Tibial nerve (tissue), 4 donors: Measurements from ENCODE around the gene SUFU. TPM values are rescaled to one million over a fixed set of nuclear protein-coding genes. Genes with fewer than 3 reads are reported as not detected.

Experiments used
- DNase-seq, 2 donors: peaks; one replicate each; pipeline ENCODE4 v3.0.0-alpha.2; 2019; ENCODE audit warnings: low spot score in 2 of 2
- H3K27ac ChIP-seq, 4 donors: fragments of 200-600 bp; sonication (generic) in 3 of 4; one replicate each; pipeline ENCODE4 v1.5.1; 2017 to 2019; ENCODE audit warnings: mild to moderate bottlenecking in 1 of 4
- H3K27me3 ChIP-seq, 2 donors: fragments of 200-600 bp; sonication (generic) in 1 of 2; one replicate each; pipeline versions ENCODE4 v1.5.1 to v1.6.0; 2017 to 2019
- H3K36me3 ChIP-seq, 3 donors: fragments of 200-600 bp; sonication (generic); one replicate each; pipeline ENCODE4 v1.5.1; 2018 to 2019
- H3K4me1 ChIP-seq, 4 donors: fragments of 200-600 bp; sonication (generic) in 3 of 4; one replicate each; pipeline ENCODE4 v1.5.1; 2017 to 2019
- H3K4me3 ChIP-seq, 4 donors: fragments of 200-600 bp; sonication (generic) in 3 of 4; one replicate each; pipeline ENCODE4 v1.5.1; 2017 to 2019; ENCODE audit warnings: mild to moderate bottlenecking in 1 of 4, moderate library complexity in 1 of 4
- H3K9me3 ChIP-seq, 4 donors: fragments of 200-600 bp; sonication (generic) in 3 of 4; one replicate each; pipeline ENCODE4 v1.5.1; 2017 to 2019
- EP300 ChIP-seq, 2 donors: sonication (generic); formaldehyde crosslinking; IDR thresholded peaks; one replicate each; pipeline ENCODE4 v1.6.1; 2017; ENCODE audit warnings: antibody characterized with exemption in 2 of 2, mild to moderate bottlenecking in 1 of 2
- POLR2A ChIP-seq, 2 donors: fragments of 450-650 bp; IDR thresholded peaks; one replicate each; pipeline ENCODE4 v1.6.1; 2017; ENCODE audit warnings: antibody characterized with exemption in 2 of 2, mild to moderate bottlenecking in 2 of 2, moderate library complexity in 2 of 2
- WGBS, 2 donors: methylation state at CpG; one replicate each; pipeline ENCODE4 v1.1.5; 2018; 5-methylcytosine and 5-hydroxymethylcytosine counted together
- total RNA-seq, 4 donors: library from RNA; depleted of rRNA; stranded (reverse); fragments of >200 nt; gene quantifications; one replicate each; pipeline ENCODE4 v1.1.0, GENCODE V29; 2016
- TF ChIP-seq, protein P1 (sequence below), 5 experiments: fragments of 200-600 bp in 3 of 5; fragments of 450-650 bp in 2 of 5; sonication (generic) in 3 of 5; IDR thresholded peaks; one replicate each; pipeline ENCODE4 v1.5.1; 2016 to 2019; ENCODE audit warnings: antibody characterized with exemption in 5 of 5, mild to moderate bottlenecking in 3 of 5, moderate library complexity in 2 of 5

SUFU gene
- total RNA-seq, 4 donors from 2014 or later: 9.8 to 17.1 (median 14.2) TPM

DNA sequence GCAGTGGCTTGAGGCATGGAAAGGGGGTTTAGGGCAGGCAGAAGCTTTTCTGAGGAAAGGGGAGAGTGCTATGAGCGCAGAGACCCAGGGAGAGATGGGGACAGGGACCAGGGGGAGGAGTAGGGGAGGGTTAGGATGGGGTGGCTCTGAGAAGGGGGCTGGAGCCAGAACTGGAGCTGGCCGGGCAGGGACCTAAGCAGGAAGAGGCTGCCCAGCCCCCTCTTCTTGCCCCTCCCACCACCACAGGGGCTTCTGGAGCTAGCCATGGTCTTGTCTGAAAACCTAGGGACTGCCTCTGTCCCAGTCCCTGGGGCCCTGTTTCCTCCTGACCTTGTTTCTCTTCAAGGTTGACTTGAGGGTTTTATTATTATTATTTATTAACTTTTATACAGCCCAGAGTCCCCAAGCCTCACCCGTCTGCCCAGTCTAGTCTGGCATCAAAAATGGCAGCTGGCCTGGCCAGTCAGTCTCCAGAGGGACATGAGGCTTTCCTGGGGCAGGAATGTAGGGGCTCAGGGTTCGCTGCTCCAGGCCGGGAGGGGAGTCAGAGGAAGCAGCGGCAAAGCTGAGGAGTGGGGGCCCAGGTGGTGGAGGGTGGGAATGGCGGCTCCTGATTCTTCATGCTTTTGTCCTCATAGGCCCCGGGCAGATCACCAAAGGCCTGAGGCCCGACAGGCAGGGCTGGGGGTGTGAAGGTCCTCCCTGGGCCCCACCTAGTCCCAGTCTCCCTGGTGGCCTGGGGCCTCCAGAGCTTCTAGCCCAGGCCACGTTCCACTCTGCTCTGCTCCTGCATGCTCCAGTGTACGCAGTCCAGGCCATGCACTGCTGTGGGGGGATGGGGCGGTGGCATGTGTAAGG, 146.3 kb downstream of the SUFU start:
- no peak for DNase-seq
- WGBS, 2 donors: 32 to 39% methylated on average over 7 to 9 of the region's 12 CpGs
- Histone ChIP-seq H3K4me3 (peak overlapping the region in 3 of 4 donors; percentile 88 to 99 (median 98)), H3K4me1 (peaks cover 0 to 86% (median 68%) of the 10 kb centered on the region in 4 donors), H3K27ac (peak overlapping the region; percentile 4 to 100 (median 99)), H3K27me3 (no peaks in the 10 kb centered on the region), H3K36me3 (peaks cover 0 to 48% (median 9%) of the 10 kb centered on the region in 3 donors), H3K9me3 (no peaks in the 10 kb centered on the region)
- TF ChIP-seq EP300 (IDR thresholded peaks at IDR 0.05): no peak

DNA sequence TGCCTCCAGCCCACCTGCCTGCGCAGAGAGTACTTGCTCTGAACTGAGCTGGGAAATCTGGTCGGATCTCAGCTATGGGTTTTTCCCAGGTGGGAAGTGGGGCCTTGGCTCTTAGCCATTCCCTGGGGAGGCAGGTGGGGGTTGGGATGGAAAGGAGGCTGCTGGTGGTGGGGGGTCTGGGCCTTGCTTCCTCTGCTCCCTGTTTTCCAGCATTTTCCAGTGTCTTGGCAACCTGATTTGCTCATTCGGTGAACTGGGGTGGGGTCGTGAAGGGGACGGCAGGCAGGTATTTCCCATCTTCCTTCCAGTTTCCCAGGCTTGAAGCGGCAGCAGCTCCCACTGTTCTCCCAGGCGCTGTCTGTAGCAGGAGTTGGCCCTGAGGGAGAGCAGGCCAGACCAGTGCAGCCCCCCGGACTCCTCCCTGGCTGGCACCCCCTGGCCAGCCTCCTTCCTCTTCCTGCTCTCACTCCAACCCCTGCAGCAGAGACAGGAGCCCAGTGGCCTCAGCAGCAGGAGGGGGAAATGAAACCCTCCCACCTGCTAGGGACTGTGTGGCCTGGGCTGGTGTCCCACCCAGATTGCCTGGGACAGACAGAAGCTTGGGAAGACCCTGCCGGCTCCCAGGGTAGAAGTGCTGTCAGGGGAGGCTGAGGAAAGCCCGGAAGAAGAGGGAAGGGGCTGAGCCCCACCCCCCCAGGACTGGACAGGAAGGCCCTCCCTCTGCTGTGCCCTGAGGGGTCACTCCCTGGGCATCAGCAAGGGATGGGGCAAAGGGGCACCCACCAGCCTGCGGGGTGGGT, 147.1 kb downstream of the SUFU start:
- TF ChIP-seq POLR2A (IDR thresholded peaks at IDR 0.05) (no peak), EP300 (IDR thresholded peaks at IDR 0.05) (no peak)
- TF ChIP-seq, protein P1, sequence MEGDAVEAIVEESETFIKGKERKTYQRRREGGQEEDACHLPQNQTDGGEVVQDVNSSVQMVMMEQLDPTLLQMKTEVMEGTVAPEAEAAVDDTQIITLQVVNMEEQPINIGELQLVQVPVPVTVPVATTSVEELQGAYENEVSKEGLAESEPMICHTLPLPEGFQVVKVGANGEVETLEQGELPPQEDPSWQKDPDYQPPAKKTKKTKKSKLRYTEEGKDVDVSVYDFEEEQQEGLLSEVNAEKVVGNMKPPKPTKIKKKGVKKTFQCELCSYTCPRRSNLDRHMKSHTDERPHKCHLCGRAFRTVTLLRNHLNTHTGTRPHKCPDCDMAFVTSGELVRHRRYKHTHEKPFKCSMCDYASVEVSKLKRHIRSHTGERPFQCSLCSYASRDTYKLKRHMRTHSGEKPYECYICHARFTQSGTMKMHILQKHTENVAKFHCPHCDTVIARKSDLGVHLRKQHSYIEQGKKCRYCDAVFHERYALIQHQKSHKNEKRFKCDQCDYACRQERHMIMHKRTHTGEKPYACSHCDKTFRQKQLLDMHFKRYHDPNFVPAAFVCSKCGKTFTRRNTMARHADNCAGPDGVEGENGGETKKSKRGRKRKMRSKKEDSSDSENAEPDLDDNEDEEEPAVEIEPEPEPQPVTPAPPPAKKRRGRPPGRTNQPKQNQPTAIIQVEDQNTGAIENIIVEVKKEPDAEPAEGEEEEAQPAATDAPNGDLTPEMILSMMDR (IDR thresholded peaks at IDR 0.05): no peak
- Histone ChIP-seq H3K36me3 (peaks cover 0 to 57% (median 16%) of the 10 kb centered on the region in 3 donors), H3K9me3 (no peaks in the 10 kb centered on the region), H3K4me1 (peaks cover 0 to 94% (median 68%) of the 10 kb centered on the region in 4 donors), H3K27ac (peak overlapping the region; percentile 4 to 100 (median 99)), H3K27me3 (no peaks in the 10 kb centered on the region), H3K4me3 (peak overlapping the region in 1 of 4 donors; percentile 99)
- no peak for DNase-seq
- WGBS, 2 donors: 34 to 44% methylated on average over 10 to 11 of the region's 11 CpGs

DNA sequence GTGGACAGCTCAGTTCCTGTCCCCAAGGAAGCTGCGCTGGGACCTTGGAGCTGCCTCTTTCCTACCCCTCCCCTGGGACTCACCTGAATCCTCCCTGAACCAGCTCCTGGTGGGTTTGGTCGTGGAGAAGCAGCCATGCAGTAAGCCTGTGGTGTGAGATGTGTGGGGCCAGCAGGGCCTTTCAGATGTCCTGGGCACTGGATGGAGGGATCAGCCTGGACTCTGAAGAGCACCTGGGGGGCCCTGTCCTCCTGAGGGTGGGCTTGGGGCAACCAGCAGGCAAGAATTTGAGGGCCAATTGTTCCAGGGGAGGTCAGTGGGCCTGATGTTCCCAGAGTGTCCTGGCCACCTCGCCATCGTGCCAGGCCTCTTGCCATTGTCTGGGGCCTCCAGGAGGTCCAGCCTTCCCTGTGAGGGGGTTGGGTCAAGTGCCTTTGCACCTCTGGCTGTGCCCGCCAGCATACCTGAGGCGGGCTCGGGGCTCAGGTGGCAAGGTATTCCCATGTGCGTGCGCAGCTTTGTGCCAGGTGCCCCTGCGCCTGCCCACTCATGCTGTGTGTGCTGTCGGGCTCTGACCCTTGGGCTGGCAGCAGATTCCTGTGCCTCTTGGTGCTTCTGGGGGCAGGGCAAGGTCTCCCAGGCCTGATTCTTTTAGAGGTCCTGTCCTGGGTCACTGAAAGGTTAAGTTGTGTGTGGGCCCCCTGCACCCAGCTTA, 147.8 kb downstream of the SUFU start:
- DNase-seq: no peak
- Histone ChIP-seq H3K36me3 (peaks cover 0 to 64% (median 24%) of the 10 kb centered on the region in 3 donors), H3K27ac (peak overlapping the region in 3 of 4 donors; percentile 99 to 100 (median 99)), H3K4me3 (peak overlapping the region in 1 of 4 donors; percentile 13), H3K4me1 (peaks cover 0 to 99% (median 67%) of the 10 kb centered on the region in 4 donors), H3K9me3 (no peaks in the 10 kb centered on the region), H3K27me3 (no peaks in the 10 kb centered on the region)
- no peak for TF ChIP-seq POLR2A (IDR thresholded peaks at IDR 0.05)
- TF ChIP-seq, protein P1 (IDR thresholded peaks at IDR 0.05): no peak
- TF ChIP-seq EP300 (IDR thresholded peaks at IDR 0.05): no peak
- WGBS, 2 donors: 50 to 71% methylated on average over 6 to 9 of the region's 11 CpGs

DNA sequence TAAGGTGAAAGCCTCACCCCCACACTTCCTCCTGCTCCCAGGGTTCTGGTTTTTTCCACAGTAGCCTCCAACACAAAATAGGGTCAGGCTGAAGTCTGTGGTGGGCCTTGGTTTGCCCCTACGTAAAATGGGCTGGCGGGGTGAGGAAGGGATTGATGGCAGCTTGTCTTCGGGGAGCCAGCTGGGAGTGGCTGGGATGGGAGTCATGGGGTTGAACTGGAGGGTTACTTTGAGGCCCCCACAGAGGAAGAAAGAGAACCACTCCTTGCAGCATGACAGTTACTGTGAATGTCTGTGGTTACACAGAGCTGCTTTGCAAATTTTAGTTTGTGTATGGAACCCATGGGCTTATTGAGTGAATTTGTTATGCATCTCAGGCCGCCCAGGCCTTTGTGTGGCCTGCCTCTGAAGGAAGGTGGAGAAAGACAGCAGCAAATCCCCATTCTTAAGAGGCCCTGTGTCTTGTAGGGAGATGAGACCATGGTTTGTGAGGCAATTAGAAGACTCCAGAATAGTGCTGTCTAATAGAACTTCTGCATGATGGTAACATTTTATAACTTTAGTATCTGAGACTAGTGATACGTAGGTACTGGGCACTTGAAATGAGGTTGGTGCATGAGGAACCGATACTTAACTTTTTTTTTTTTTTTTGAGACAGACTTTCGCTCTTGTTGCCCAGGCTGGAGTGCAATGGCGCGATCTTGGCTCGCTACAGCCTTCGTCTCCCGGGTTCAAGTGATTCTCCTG, 148.6 kb downstream of the SUFU start:
- TF ChIP-seq EP300 (IDR thresholded peaks at IDR 0.05) (no peak), POLR2A (IDR thresholded peaks at IDR 0.05) (no peak)
- TF ChIP-seq, protein P1 (IDR thresholded peaks at IDR 0.05): no peak
- Histone ChIP-seq H3K27ac (peak overlapping the region in 3 of 4 donors; percentile 99 to 100 (median 99)), H3K36me3 (peaks cover 0 to 72% (median 31%) of the 10 kb centered on the region in 3 donors), H3K9me3 (no peaks in the 10 kb centered on the region), H3K4me1 (peaks cover 0 to 99% (median 62%) of the 10 kb centered on the region in 4 donors), H3K27me3 (no peaks in the 10 kb centered on the region), H3K4me3 (no peak overlapping the region)
- WGBS, 2 donors: 72 to 74% methylated on average over 12 of the region's 12 CpGs
- DNase-seq: no peak
